Hepatocyte (in vitro differentiated cells): ENCODE data around the gene GPRIN1. TPM values are rescaled to one million over a fixed set of nuclear protein-coding genes. Genes with fewer than 3 reads are reported as not detected.

Experiments used
- DNase-seq: peaks from one replicate; pipeline ENCODE4 v3.0.0-alpha.2; 2016; ENCODE audit warnings: low spot score
- H2AFZ ChIP-seq: fragments of 200-600 bp; sonication (generic); 2 replicates; pipeline ENCODE4 v1.6.0; 2016; ENCODE audit warnings: antibody characterized with exemption, mild to moderate bottlenecking
- H3K27ac ChIP-seq: fragments of 200-600 bp; sonication (generic); 2 replicates; pipeline ENCODE4 v1.5.1; 2016; ENCODE audit warnings: mild to moderate bottlenecking
- H3K27me3 ChIP-seq: fragments of 200-600 bp; sonication (generic); 2 replicates; pipeline ENCODE4 v1.6.1; 2016
- H3K36me3 ChIP-seq: fragments of 200-600 bp; sonication (generic); replicated peaks from 2 replicates; pipeline ENCODE4 v1.5.1; 2016; ENCODE audit warnings: low read depth; ENCODE audit not compliant: insufficient read depth
- H3K4me1 ChIP-seq: fragments of 200-600 bp; sonication (generic); 2 replicates; pipeline ENCODE4 v1.5.1; 2016; ENCODE audit warnings: mild to moderate bottlenecking, moderate library complexity; ENCODE audit not compliant: insufficient read depth
- H3K4me2 ChIP-seq: fragments of 200-600 bp; sonication (generic); 2 replicates; pipeline ENCODE4 v1.6.0; 2016
- H3K4me3 ChIP-seq: fragments of 200-600 bp; sonication (generic); 2 replicates; pipeline ENCODE4 v1.5.1; 2016; ENCODE audit warnings: mild to moderate bottlenecking
- H3K79me2 ChIP-seq: fragments of 200-600 bp; sonication (generic); 2 replicates; pipeline ENCODE4 v1.6.0; 2017; ENCODE audit warnings: mild to moderate bottlenecking
- H3K9me2 ChIP-seq: fragments of 200-600 bp; sonication (generic); replicated peaks from 2 replicates; pipeline ENCODE4 v1.6.0; 2017; ENCODE audit warnings: mild to moderate bottlenecking; ENCODE audit not compliant: insufficient read depth
- H3K9me3 ChIP-seq: fragments of 200-600 bp; sonication (generic); 2 replicates; pipeline ENCODE4 v1.5.1; 2016; ENCODE audit warnings: low read depth, mild to moderate bottlenecking
- H4K20me1 ChIP-seq: fragments of 200-600 bp; sonication (generic); 2 replicates; pipeline ENCODE4 v1.6.0; 2016; ENCODE audit warnings: mild to moderate bottlenecking; ENCODE audit not compliant: insufficient read depth, poor library complexity, severe bottlenecking
- CTCF ChIP-seq: fragments of 200-600 bp; sonication (generic); IDR thresholded peaks from 2 replicates; pipeline ENCODE4 v1.5.1; 2016; ENCODE audit warnings: antibody characterized with exemption, mild to moderate bottlenecking; ENCODE audit not compliant: poor library complexity
- EZH2 ChIP-seq: fragments of 200-600 bp; sonication (generic); IDR thresholded peaks from 2 replicates; pipeline ENCODE4 v1.6.1; 2016; ENCODE audit warnings: antibody characterized with exemption, mild to moderate bottlenecking, borderline replicate concordance
- EZH2phosphoT487 ChIP-seq: fragments of 200-600 bp; sonication (generic); IDR thresholded peaks from one replicate; pipeline ENCODE4 v1.6.1; 2018; ENCODE audit warnings: antibody characterized with exemption, mild to moderate bottlenecking, low read depth, moderate library complexity; ENCODE audit not compliant: unreplicated experiment, severe bottlenecking
- WGBS: methylation state at CpG from one replicate; pipeline ENCODE4 v1.1.6; 2016; ENCODE audit warnings: low lambda C conversion rate; ENCODE audit errors: missing lambda C conversion rate; 5-methylcytosine and 5-hydroxymethylcytosine counted together
- polyA plus RNA-seq: library from polyadenylated mRNA; unstranded; fragments of >200 nt; fragmentation: Nextera tagmentation; extraction: Ambion mirVana; gene quantifications from 2 replicates; pipeline ENCODE4 v1.2.1, GENCODE V29; 2016
- total RNA-seq: library from RNA; depleted of rRNA; stranded (reverse); fragments of >200 nt; gene quantifications from 2 replicates; pipeline ENCODE4 v1.2.3, GENCODE V29; 2014

Gene GPRIN1
- total and polyA plus RNA-seq, 2 experiments from 2014 or later: 1.6 to 2.2 TPM

DNA sequence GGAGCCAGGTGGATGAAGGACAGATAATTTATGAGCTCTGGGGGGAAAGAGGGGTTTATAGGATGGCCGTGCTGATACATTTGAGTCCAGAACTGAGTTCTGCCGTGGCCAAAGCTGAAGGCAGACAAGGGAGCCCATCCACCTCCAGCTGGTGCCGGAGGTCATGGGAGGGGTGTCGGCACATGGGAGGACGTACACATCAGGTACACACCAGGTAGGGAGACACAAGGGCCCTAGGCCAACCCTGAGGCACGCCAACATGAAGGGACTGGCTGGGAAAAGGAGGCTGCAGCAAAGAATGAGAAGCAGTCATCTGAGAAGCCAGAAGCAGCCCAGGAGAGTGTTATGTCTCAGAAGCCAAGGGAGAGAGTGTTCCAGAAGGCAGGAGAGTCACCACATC, 2.1 kb upstream of the GPRIN1 start:
- Histone ChIP-seq H3K27ac (no peak overlapping the region), H3K36me3 (no peaks in the 10 kb centered on the region), H3K27me3 (peaks cover 12% of the 10 kb centered on the region), H3K4me1 (no peaks in the 10 kb centered on the region), H4K20me1 (no peaks in the 10 kb centered on the region), H3K9me2 (no peaks in the 10 kb centered on the region), H3K9me3 (no peaks in the 10 kb centered on the region), H2AFZ (no peak overlapping the region), H3K4me2 (no peak overlapping the region), H3K79me2 (no peaks in the 10 kb centered on the region), H3K4me3 (no peak overlapping the region)
- DNase-seq: no peak
- TF ChIP-seq EZH2: no peak
- TF ChIP-seq CTCF: no peak
- no peak for TF ChIP-seq EZH2phosphoT487
- 89% methylated on average over 6 of the region's 6 CpGs for WGBS

- 12% methylated on average over 10 of the region's 10 CpGs for WGBS
- H4K20me1 ChIP-seq: no peaks in the 10 kb centered on the region
- H3K9me3 ChIP-seq: no peaks in the 10 kb centered on the region
- H3K4me3 ChIP-seq: no peak overlapping the region
- no peaks in the 10 kb centered on the region for H3K36me3 ChIP-seq
- DNase-seq: peak; percentile 91
- peaks cover 8% of the 10 kb centered on the region for H3K27me3 ChIP-seq
- no peaks in the 10 kb centered on the region for H3K9me2 ChIP-seq
- no peaks in the 10 kb centered on the region for H3K4me1 ChIP-seq
- no peak overlapping the region for H3K4me2 ChIP-seq
- no peak overlapping the region for H2AFZ ChIP-seq
- TF ChIP-seq EZH2phosphoT487: no peak
- no peak overlapping the region for H3K27ac ChIP-seq
- H3K79me2 ChIP-seq: no peaks in the 10 kb centered on the region
Measured at GRCh38 chr5:176611435-176611834, 1.5 kb upstream of the GPRIN1 start.

DNA sequence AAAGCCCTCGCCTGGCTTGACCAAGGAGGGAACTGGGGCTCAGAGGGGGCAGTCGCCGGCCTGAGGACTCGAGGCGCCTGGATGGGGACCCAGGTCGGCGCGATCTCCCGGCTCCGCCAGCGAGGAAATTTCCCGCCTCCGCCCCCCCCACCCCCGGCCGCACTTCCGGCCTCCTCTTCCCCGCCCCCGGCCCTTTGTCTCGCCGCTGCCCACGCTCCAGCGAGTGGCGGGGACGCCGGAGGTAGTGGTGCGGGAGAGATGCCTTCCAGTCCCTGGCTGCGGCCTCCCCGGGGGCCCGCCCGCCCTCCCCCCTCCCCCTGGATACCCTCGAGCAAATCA, 448 bp upstream of the GPRIN1 start:
- H3K9me3 ChIP-seq: no peaks in the 10 kb centered on the region
- no peak for TF ChIP-seq EZH2phosphoT487
- TF ChIP-seq CTCF: no peak
- no peak for TF ChIP-seq EZH2
- no peaks in the 10 kb centered on the region for H3K9me2 ChIP-seq
- peak overlapping the region; percentile 45 for H3K4me3 ChIP-seq
- no peaks in the 10 kb centered on the region for H4K20me1 ChIP-seq
- no peaks in the 10 kb centered on the region for H3K27me3 ChIP-seq
- WGBS: under 1% methylated on average over 12 of the region's 31 CpGs
- H2AFZ ChIP-seq: no peak overlapping the region
- no peaks in the 10 kb centered on the region for H3K36me3 ChIP-seq
- no peak for DNase-seq
- H3K4me2 ChIP-seq: peak overlapping the region; percentile 98
- no peaks in the 10 kb centered on the region for H3K79me2 ChIP-seq
- H3K27ac ChIP-seq: no peak overlapping the region
- no peaks in the 10 kb centered on the region for H3K4me1 ChIP-seq

- peak overlapping the region; percentile 98 for H3K4me2 ChIP-seq
- no peaks in the 10 kb centered on the region for H3K36me3 ChIP-seq
- H3K27ac ChIP-seq: no peak overlapping the region
- H3K27me3 ChIP-seq: no peaks in the 10 kb centered on the region
- H3K4me1 ChIP-seq: no peaks in the 10 kb centered on the region
- no peak overlapping the region for H2AFZ ChIP-seq
- no peaks in the 10 kb centered on the region for H4K20me1 ChIP-seq
- H3K4me3 ChIP-seq: peak overlapping the region; percentile 42
- no peak for TF ChIP-seq EZH2
- no peak for TF ChIP-seq EZH2phosphoT487
- no peak for TF ChIP-seq CTCF
- H3K79me2 ChIP-seq: no peaks in the 10 kb centered on the region
- DNase-seq: no peak
- 47% methylated on average over 37 of the region's 46 CpGs for WGBS
- no peaks in the 10 kb centered on the region for H3K9me2 ChIP-seq
- H3K9me3 ChIP-seq: no peaks in the 10 kb centered on the region
Measured at GRCh38 chr5:176608937-176609723, 826 bp downstream of the GPRIN1 start.
